AG10803 (cell line): Measurements from ENCODE around the gene NOX4.
"Not testable (repeated sequence)": the region's sequence is repeated elsewhere in the genome, so short reads cannot be mapped to it uniquely, and the experiment has no call there.

Source experiments
- DNase-seq: peaks from one replicate; pipeline ENCODE4 v3.0.0; 2010; ENCODE audit warnings: low read depth
- H3K4me3 ChIP-seq: 2 replicates; pipeline ENCODE4 v1.5.1; 2011; ENCODE audit warnings: mild to moderate bottlenecking, low read length, control low read depth
- CTCF ChIP-seq: conservative IDR thresholded peaks from 2 replicates; pipeline ENCODE4 v1.5.1; 2011; ENCODE audit warnings: mild to moderate bottlenecking, low read length, control low read depth, inconsistent platforms

NOX4 gene

GRCh38 chr11:89421718-89422117 lies 69.5 kb downstream of the NOX4 start:
- DNase-seq, result no peak
- no peak for TF ChIP-seq CTCF
- H3K4me3 ChIP-seq, result no peak overlapping the region

- DNase-seq, result no peak
- no peak for TF ChIP-seq CTCF
- H3K4me3 ChIP-seq, result no peak overlapping the region
Measured at GRCh38 chr11:89420981-89421380, 70.2 kb downstream of the NOX4 start.

- H3K4me3 ChIP-seq, result no peak overlapping the region
- TF ChIP-seq CTCF, result no peak
- no peak for DNase-seq
Measured at GRCh38 chr11:89416961-89417360, 74.2 kb downstream of the NOX4 start.

- DNase-seq, result not testable (repeated sequence)
Measured at GRCh38 chr11:89411112-89411511, 80.1 kb downstream of the NOX4 start.

GRCh38 chr11:89410666-89411065 lies 80.5 kb downstream of the NOX4 start:
- DNase-seq, H3K4me3 ChIP-seq: not testable (repeated sequence)

More at GRCh38 chr11:89411112-89411511, 80.1 kb downstream of the NOX4 start:
- not testable (repeated sequence) for H3K4me3 ChIP-seq

GRCh38 chr11:89408441-89408840 lies 82.7 kb downstream of the NOX4 start:
- DNase-seq, H3K4me3 ChIP-seq: not testable (repeated sequence)

GRCh38 chr11:89405629-89406028 lies 85.5 kb downstream of the NOX4 start:
- DNase-seq, result peak; percentile 23
- H3K4me3 ChIP-seq, result no peak overlapping the region
- TF ChIP-seq CTCF, result peak; percentile 33

- H3K4me3 ChIP-seq, DNase-seq: not testable (repeated sequence)
Measured at GRCh38 chr11:89391654-89392053, 99.5 kb downstream of the NOX4 start.

GRCh38 chr11:89387501-89387900 lies 103.7 kb downstream of the NOX4 start:
- H3K4me3 ChIP-seq, DNase-seq: not testable (repeated sequence)

- H3K4me3 ChIP-seq, result not testable (repeated sequence)
- DNase-seq, result peak; percentile 53
Measured at GRCh38 chr11:89382986-89383385, 108.2 kb downstream of the NOX4 start.

- H3K4me3 ChIP-seq, result no peak overlapping the region
- peak; percentile 96 for DNase-seq
- TF ChIP-seq CTCF, result no peak
Measured at GRCh38 chr11:89381094-89381493, 110.1 kb downstream of the NOX4 start.

- H3K4me3 ChIP-seq, result not testable (repeated sequence)
- DNase-seq, result peak; percentile 21
Measured at GRCh38 chr11:89379976-89380771, 111.0 kb downstream of the NOX4 start.

- not testable (repeated sequence) for H3K4me3 ChIP-seq, DNase-seq
Measured at GRCh38 chr11:89378986-89379385, 112.2 kb downstream of the NOX4 start.

- DNase-seq, H3K4me3 ChIP-seq: not testable (repeated sequence)
Measured at GRCh38 chr11:89369356-89369755, 121.8 kb downstream of the NOX4 start.
